GM12873 (cell line): ENCODE data around the gene TMEM184C.

Experiments
- CTCF ChIP-seq: IDR thresholded peaks from 2 replicates; pipeline ENCODE4 v1.5.1; 2012; ENCODE audit warnings: low read depth, mild to moderate bottlenecking, moderate library complexity, low read length, control low read depth; ENCODE audit not compliant: insufficient read depth; ENCODE audit errors: missing control alignments

TMEM184C gene

GRCh38 chr4:147704846-147705245 is 87.6 kb downstream of the TMEM184C start:
- no peak for TF ChIP-seq CTCF

- TF ChIP-seq CTCF, result peak; percentile 84
These were observed 90.9 kb downstream of the TMEM184C start for GRCh38 chr4:147707892-147708672.

GRCh38 chr4:147709999-147710398 is 92.8 kb downstream of the TMEM184C start:
- TF ChIP-seq CTCF, result no peak

- TF ChIP-seq CTCF, result no peak
These were observed 97.6 kb downstream of the TMEM184C start for GRCh38 chr4:147714575-147715401.

GRCh38 chr4:147717878-147718277 is 100.7 kb downstream of the TMEM184C start:
- TF ChIP-seq CTCF, result no peak
